ENCODE measurements around the gene GRWD1. TPM values are rescaled to one million over a fixed set of nuclear protein-coding genes. Genes with fewer than 3 reads are reported as not detected.

Gene GRWD1
- total RNA-seq, 1 donor from 2014 or later = 31.9 TPM

- DNase-seq (ENCODE audit: low read depth) (no peak), FAIRE-seq (no peak)
- Histone ChIP-seq H3K4me3 (ENCODE audit: low read depth, low read length) (no peak overlapping the region), H3K36me3 (ENCODE audit: control insufficient read depth, insufficient read depth, low read length) (peaks cover 49% of the 10 kb centered on the region), H3K27me3 (ENCODE audit: control insufficient read depth, insufficient read depth, low read length) (no peaks in the 10 kb centered on the region)
- no peak for TF ChIP-seq CTCF (IDR thresholded peaks at IDR 0.05; ENCODE audit: insufficient read depth, low read length, severe bottlenecking)
Observed at GRCh38 chr19:48454150-48454730, 8.5 kb downstream of the GRWD1 start.

- FAIRE-seq (no peak), DNase-seq (ENCODE audit: low read depth) (no peak)
- Histone ChIP-seq H3K36me3 (ENCODE audit: control insufficient read depth, insufficient read depth, low read length) (peaks cover 41% of the 10 kb centered on the region), H3K4me3 (ENCODE audit: low read depth, low read length) (no peak within 1 kb of the TSS), H3K27me3 (ENCODE audit: control insufficient read depth, insufficient read depth, low read length) (no peaks in the 10 kb centered on the region)
- no peak for TF ChIP-seq CTCF (IDR thresholded peaks at IDR 0.05; ENCODE audit: insufficient read depth, low read length, severe bottlenecking)
Observed at GRCh38 chr19:48455171-48455907, 9.6 kb downstream of the GRWD1 start, which contains the start of gene KCNJ14. Gene KCNJ14, plus strand, starts transcription at chr19:48455574. Its CDS starts 6,151 bp downstream, at chr19:48461725.

GRCh38 chr19:48455908-48456562 is 10.3 kb downstream of the GRWD1 start:
- FAIRE-seq = no peak
- peaks cover 36% of the 10 kb centered on the region for H3K36me3 ChIP-seq (ENCODE audit: control insufficient read depth, insufficient read depth, low read length)
- DNase-seq (ENCODE audit: low read depth) = no peak

GRCh38 chr19:48456864-48457263 is 11.1 kb downstream of the GRWD1 start:
- no peak for DNase-seq (ENCODE audit: low read depth)
- Histone ChIP-seq H3K36me3 (ENCODE audit: control insufficient read depth, insufficient read depth, low read length) (peaks cover 30% of the 10 kb centered on the region), H3K4me3 (ENCODE audit: low read depth, low read length) (no peak overlapping the region), H3K27me3 (ENCODE audit: control insufficient read depth, insufficient read depth, low read length) (no peaks in the 10 kb centered on the region)
- no peak for TF ChIP-seq CTCF (IDR thresholded peaks at IDR 0.05; ENCODE audit: insufficient read depth, low read length, severe bottlenecking)
- FAIRE-seq = no peak

More at GRCh38 chr19:48455908-48456562, 10.3 kb downstream of the GRWD1 start:
- no peak for TF ChIP-seq CTCF (IDR thresholded peaks at IDR 0.05; ENCODE audit: insufficient read depth, low read length, severe bottlenecking)
- Histone ChIP-seq H3K27me3 (ENCODE audit: control insufficient read depth, insufficient read depth, low read length) (no peaks in the 10 kb centered on the region), H3K4me3 (ENCODE audit: low read depth, low read length) (no peak overlapping the region)

- DNase-seq (ENCODE audit: low read depth) (no peak), FAIRE-seq (no peak)
- no peaks in the 10 kb centered on the region for H3K27me3 ChIP-seq (ENCODE audit: control insufficient read depth, insufficient read depth, low read length)
- no peak overlapping the region for H3K4me3 ChIP-seq (ENCODE audit: low read depth, low read length)
- TF ChIP-seq CTCF (IDR thresholded peaks at IDR 0.05; ENCODE audit: insufficient read depth, low read length, severe bottlenecking) = no peak
- H3K36me3 ChIP-seq (ENCODE audit: control insufficient read depth, insufficient read depth, low read length) = peaks cover 23% of the 10 kb centered on the region
Observed at GRCh38 chr19:48458016-48458415, 12.2 kb downstream of the GRWD1 start.
